ENCODE results near the gene CHM.
A peak's percentile ranks its signal among the peaks of the same experiment; 100 is the strongest.

Gene CHM

DNA sequence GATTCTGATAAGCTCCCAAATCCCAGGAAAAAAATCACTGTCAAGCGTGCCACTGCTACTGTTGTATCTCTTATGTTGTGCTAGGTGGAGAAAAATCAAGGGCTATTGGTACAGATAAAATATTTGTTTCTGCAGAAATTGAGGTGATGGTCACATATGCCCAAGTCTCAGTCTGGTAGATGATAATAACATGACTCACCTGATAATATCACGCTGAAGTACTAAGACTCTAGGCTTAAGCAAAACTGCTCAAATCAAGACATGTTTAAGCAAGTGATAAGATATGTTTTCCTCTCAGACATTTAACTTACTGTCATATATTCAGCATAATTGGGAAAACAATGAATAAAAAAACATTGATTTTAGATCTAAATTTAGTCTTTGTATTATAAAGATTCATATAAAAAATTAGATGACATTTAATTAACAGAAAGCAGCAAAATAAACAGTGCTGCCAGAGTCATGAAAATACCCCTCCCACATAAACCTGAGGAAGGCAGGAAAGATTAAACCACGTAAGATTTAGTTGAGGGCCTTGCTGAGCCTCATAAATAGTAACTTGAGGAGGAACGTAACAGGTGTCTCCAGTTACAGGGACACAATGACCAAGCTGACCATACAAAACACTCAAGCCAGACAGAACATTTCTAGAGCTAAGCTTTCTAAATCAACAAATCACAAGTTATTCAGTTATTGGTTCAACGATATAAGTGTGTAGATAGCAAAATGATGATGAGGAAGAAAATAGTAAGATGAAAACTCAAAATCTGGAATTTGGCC lies 143.5 kb downstream of the CHM start:
- DNase-seq = peak in 1 of 3 experiments; percentile 53

DNA sequence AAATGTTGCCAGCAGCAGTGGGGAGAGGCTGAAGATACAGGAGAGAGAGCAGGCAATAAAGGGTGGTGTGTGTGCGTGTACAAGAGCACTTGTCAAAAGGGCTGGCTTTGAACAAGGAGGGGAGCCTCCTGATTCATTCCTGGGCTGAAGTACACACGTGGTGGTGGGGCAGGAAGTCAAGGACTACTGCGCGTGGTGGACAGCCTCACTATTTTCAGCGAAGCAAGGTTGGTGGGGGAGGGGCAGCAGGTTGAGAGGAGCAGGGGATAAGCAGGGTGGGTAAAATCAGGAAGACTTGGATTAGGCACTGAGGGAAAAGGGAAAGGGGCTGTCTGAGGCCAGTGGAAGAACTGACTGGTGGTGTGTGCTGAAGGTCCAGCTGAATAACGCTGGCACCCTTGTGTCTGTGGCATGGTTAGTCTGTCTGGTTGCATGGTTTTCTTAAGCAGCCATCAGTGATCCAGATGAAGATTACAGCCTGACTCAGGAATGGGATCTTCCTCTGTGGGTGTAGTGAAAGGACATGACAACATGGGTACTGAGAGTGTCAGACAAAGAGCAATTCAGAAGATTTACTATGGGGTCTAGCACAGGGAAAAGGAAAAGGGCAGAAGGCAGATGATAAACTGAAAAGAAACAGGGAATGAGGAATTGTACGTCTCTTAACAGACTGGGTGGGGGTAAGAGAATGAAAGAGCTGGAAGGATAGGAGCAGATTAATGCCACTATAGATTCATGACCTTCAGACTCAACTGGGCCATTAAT lies 149.8 kb downstream of the CHM start:
- no peak for DNase-seq

- DNase-seq = no peak
Measured at GRCh38 chrX:85882601-85883000, 164.8 kb downstream of the CHM start.

DNA sequence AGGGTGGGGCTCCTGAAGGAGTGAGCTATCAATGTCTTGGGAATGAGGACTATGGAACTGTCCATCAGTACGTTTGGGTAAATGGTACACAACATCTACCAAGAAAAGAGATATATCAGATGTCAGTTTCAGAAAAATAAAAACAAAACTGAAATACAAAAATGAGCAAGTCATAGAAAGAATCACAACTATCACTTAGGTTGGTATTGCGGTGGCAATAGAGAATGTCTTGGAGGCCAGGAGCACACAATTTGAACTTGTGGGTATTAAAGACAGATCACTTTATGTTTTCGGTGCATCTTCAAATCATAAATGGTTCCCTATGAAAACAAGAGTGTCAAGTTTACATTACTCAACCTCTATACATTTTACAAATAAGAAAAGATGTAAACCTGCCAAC lies 176.8 kb downstream of the CHM start:
- DNase-seq = no peak

- no peak for DNase-seq
Measured at GRCh38 chrX:85865324-85865723, 182.0 kb downstream of the CHM start.

DNA sequence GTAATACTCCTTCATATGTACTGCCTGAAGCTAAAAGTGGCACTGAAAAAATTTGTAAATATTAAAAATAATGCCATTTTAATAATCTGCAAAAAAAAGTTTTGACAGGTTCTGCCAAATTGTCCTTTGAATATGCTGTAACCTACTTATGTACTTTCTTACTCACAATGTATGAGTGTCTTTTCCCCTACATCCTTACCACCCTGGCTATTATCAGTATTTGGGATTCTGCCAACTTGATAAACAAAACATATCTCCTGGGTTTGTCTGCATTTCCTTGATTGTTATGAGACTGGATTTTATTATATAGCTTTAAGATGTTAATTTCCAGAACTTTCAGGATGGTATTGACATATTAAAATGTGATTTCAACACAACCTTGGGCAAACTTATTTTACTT lies 187.9 kb downstream of the CHM start:
- peak in 1 of 3 experiments; percentile 32 for DNase-seq

DNA sequence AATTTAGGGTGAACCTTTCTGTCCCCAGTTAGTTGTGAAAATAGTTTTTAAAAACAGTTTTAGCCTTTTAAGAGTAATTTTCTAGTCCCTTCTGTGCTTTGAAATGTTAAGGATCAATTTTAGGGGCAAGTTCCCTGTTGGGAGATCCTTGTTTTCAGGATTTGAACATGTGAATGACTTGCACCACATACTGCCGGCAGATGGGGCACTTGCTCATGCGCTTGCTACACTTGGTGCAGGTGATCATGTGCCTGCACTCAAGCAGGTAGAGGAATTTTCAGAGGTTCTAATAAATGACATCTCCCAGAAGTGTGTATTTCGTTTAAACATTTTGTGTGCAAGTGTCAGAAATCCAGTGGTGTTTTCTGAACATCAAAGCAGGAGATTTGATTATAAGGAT lies 195.9 kb downstream of the CHM start:
- DNase-seq = no peak

- DNase-seq = peak in 1 of 3 experiments; percentile 11
Measured at GRCh38 chrX:85836868-85837267, 210.5 kb downstream of the CHM start.

- peak in 2 of 3 experiments; percentile 83 to 99 for DNase-seq
Measured at GRCh38 chrX:85828771-85829170, 218.6 kb downstream of the CHM start.

GRCh38 chrX:85815203-85815751 lies 232.1 kb downstream of the CHM start:
- DNase-seq = no peak

Data from NCI-H1417 (cell line).